OCI-LY3 (cell line): ENCODE results near the gene PID1.

Experiments
- CTCF ChIP-seq: fragments of 200-600, 300-600 bp; sonication (generic); IDR thresholded peaks from 2 replicates; pipeline ENCODE4 v1.5.1; 2014; ENCODE audit warnings: antibody characterized with exemption, low read length, low read depth
- EZH2phosphoT487 ChIP-seq: fragments of 200-600 bp; shearing (Covaris generic); IDR thresholded peaks from 2 replicates; pipeline ENCODE4 v1.6.1; 2018; ENCODE audit warnings: antibody characterized with exemption, mixed run types, low read depth

- TF ChIP-seq CTCF (no peak), EZH2phosphoT487 (no peak)
These were observed 24.9 kb upstream of the PID1 start for GRCh38 chr2:229296016-229296415.
